ENCODE data around the gene SESN2. TPM values are rescaled to one million over a fixed set of nuclear protein-coding genes. Genes with fewer than 3 reads are reported as not detected.

The SESN2 gene
- total and polyA plus RNA-seq, 5 donors from 2014 or later = 5.0 to 13.9 (median 8.1) TPM

DNA sequence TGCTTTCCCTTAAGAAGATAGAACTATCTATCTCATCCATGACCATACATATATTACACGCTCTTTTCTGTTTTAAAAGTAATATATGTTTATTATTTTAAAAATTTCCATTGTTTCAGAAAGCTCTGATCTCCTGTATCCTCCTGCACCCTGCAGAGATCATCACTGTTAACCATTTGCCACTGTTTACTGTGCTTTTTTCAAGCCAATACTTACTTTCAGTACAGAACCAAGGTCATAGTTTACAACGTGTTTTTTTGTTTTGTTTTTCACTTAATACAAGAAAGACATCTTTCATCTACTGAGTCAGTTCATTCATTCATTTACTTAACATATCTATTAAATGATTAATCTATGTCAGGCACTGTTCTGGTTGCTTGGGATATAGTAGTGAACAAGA lies 10.2 kb downstream of the SESN2 start:
- ATAC-seq (ENCODE audit: low read depth in 2 of 2) (no peak), DNase-seq (no peak)
- Mint-ChIP-seq H3K9me3 (no peaks in the 10 kb centered on the region), H3K4me3 (no peak overlapping the region), H3K27ac (no peak overlapping the region), H3K4me1 (peaks cover 0 to 8% (median 3%) of the 10 kb centered on the region in 4 donors), H3K36me3 (peaks cover 4% of the 10 kb centered on the region), H3K27me3 (no peaks in the 10 kb centered on the region)
- no peaks in the 10 kb centered on the region for H3K27me3 ChIP-seq (ENCODE audit: control insufficient read depth, insufficient read depth, low read length)
- no peaks in the 10 kb centered on the region for H3K9me3 ChIP-seq (ENCODE audit: control insufficient read depth in 2 of 2, low read length in 2 of 2)
- H3K27ac ChIP-seq (ENCODE audit: insufficient read depth, low read length, poor library complexity, severe bottlenecking) = no peak overlapping the region
- H3K36me3 ChIP-seq (ENCODE audit: control insufficient read depth, insufficient read depth, low read length) = peaks cover 11% of the 10 kb centered on the region
- H3K4me3 ChIP-seq (ENCODE audit: low read depth, low read length) = no peak overlapping the region
- H3K4me1 ChIP-seq (ENCODE audit: control insufficient read depth, insufficient read depth, low read length, poor library complexity, severe bottlenecking) = no peaks in the 10 kb centered on the region

DNA sequence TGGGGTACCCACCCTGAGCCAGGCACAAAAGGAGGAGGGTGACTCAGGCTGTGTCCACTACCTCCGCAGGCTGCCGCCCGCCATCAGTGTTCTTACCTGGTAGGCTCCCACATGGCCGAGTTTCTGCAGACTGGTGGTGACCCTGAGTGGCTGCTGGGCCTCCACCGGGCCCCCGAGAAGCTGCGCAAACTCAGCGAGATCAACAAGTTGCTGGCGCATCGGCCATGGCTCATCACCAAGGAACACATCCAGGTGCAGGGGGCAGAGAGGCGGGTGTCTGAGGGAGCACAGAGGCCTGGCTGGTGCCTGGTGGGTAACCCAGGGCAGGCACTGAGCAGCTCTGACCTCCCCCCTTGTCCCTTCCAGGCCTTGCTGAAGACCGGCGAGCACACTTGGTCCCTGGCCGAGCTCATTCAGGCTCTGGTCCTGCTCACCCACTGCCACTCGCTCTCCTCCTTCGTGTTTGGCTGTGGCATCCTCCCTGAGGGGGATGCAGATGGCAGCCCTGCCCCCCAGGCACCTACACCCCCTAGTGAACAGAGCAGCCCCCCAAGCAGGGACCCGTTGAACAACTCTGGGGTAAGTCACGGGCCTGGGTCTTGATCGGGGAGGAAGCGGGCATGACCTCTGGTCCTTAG lies 13.0 kb downstream of the SESN2 start:
- no peaks in the 10 kb centered on the region for H3K9me3 Mint-ChIP-seq
- Histone ChIP-seq H3K4me1 (ENCODE audit: control insufficient read depth, insufficient read depth, low read length, poor library complexity, severe bottlenecking) (no peaks in the 10 kb centered on the region), H3K27me3 (ENCODE audit: control insufficient read depth, insufficient read depth, low read length) (no peaks in the 10 kb centered on the region), H3K4me3 (ENCODE audit: low read depth, low read length) (no peak overlapping the region), H3K9me3 (ENCODE audit: control insufficient read depth in 2 of 2, low read length in 2 of 2) (no peaks in the 10 kb centered on the region), H3K27ac (ENCODE audit: insufficient read depth, low read length, poor library complexity, severe bottlenecking) (no peak overlapping the region), H3K36me3 (ENCODE audit: control insufficient read depth, insufficient read depth, low read length) (peaks cover 15% of the 10 kb centered on the region)
- H3K27ac Mint-ChIP-seq = no peak overlapping the region
- no peak for ATAC-seq (ENCODE audit: low read depth in 2 of 2)
- no peak overlapping the region for H3K4me3 Mint-ChIP-seq
- H3K4me1 Mint-ChIP-seq = peaks cover 0 to 7% (median 0%) of the 10 kb centered on the region in 4 donors
- DNase-seq = no peak
- peaks cover 11% of the 10 kb centered on the region for H3K36me3 Mint-ChIP-seq
- no peaks in the 10 kb centered on the region for H3K27me3 Mint-ChIP-seq

DNA sequence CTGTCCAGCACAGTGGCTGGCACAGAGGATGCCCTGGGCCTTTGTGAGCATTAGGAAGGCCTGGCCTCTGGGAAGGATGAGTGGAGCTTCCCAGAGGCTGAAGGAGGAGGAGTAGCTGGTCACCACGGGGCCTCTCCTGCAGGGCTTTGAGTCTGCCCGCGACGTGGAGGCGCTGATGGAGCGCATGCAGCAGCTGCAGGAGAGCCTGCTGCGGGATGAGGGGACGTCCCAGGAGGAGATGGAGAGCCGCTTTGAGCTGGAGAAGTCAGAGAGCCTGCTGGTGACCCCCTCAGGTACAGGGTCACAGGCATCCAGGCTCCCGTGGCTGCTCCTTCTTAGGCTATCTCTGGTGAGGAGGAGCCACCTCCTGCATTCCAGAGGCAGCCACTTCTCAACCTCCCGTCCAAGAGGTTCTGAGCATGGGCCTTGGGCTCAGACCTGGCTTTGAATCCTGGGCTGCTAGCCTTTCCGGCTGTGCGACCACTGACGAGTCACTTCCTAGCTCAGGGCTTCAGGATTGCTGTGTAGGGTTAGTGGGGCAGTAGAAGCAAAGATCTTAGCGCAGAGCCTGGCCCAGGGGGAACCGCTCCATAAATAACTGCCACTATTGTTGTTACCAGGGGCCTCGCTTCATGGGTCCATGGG lies 14.0 kb downstream of the SESN2 start:
- Histone ChIP-seq H3K4me3 (ENCODE audit: low read depth, low read length) (no peak overlapping the region), H3K9me3 (ENCODE audit: control insufficient read depth in 2 of 2, low read length in 2 of 2) (no peaks in the 10 kb centered on the region), H3K27me3 (ENCODE audit: control insufficient read depth, insufficient read depth, low read length) (no peaks in the 10 kb centered on the region), H3K27ac (ENCODE audit: insufficient read depth, low read length, poor library complexity, severe bottlenecking) (no peak overlapping the region), H3K36me3 (ENCODE audit: control insufficient read depth, insufficient read depth, low read length) (peaks cover 19% of the 10 kb centered on the region), H3K4me1 (ENCODE audit: control insufficient read depth, insufficient read depth, low read length, poor library complexity, severe bottlenecking) (no peaks in the 10 kb centered on the region)
- H3K4me1 Mint-ChIP-seq = peaks cover 0 to 4% (median 2%) of the 10 kb centered on the region in 4 donors
- no peaks in the 10 kb centered on the region for H3K9me3 Mint-ChIP-seq
- no peak overlapping the region for H3K27ac Mint-ChIP-seq
- H3K36me3 Mint-ChIP-seq = peaks cover 18% of the 10 kb centered on the region
- no peak for ATAC-seq (ENCODE audit: low read depth in 2 of 2)
- no peak for DNase-seq
- no peak overlapping the region for H3K4me3 Mint-ChIP-seq
- H3K27me3 Mint-ChIP-seq = no peaks in the 10 kb centered on the region

DNA sequence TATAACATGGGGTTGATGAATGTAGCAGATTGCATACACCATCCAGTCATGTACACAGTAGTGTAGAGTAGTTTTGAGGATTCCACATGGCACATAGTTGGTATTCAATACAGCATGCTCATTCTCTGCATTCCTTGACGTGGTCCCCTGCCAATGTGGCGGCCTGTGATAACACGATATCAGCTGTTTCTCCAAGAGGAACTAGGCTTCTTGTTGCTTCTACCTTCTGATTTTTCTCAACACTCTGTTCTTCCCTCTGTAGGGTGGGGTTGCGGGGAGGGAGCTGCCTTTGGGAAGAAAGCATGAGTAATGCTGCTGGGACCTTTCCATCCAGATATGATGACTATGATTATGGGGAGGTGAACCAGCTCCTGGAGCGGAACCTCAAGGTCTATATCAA lies 19.4 kb downstream of the SESN2 start:
- no peak overlapping the region for H3K4me3 ChIP-seq (ENCODE audit: low read depth, low read length)
- no peaks in the 10 kb centered on the region for H3K27me3 Mint-ChIP-seq
- no peak overlapping the region for H3K27ac Mint-ChIP-seq
- no peaks in the 10 kb centered on the region for H3K27me3 ChIP-seq (ENCODE audit: control insufficient read depth, insufficient read depth, low read length)
- H3K9me3 ChIP-seq (ENCODE audit: control insufficient read depth in 2 of 2, low read length in 2 of 2) = no peaks in the 10 kb centered on the region
- peaks cover 22% of the 10 kb centered on the region for H3K36me3 Mint-ChIP-seq
- H3K4me3 Mint-ChIP-seq = no peak overlapping the region
- no peaks in the 10 kb centered on the region for H3K4me1 ChIP-seq (ENCODE audit: control insufficient read depth, insufficient read depth, low read length, poor library complexity, severe bottlenecking)
- no peak for DNase-seq
- no peak for ATAC-seq (ENCODE audit: low read depth in 2 of 2)
- H3K36me3 ChIP-seq (ENCODE audit: control insufficient read depth, insufficient read depth, low read length) = peaks cover 43% of the 10 kb centered on the region
- no peak overlapping the region for H3K27ac ChIP-seq (ENCODE audit: insufficient read depth, low read length, poor library complexity, severe bottlenecking)
- peaks cover 0 to 4% (median under 1%) of the 10 kb centered on the region in 4 donors for H3K4me1 Mint-ChIP-seq
- peaks cover 0 to 1% (median 0%) of the 10 kb centered on the region in 7 donors for H3K9me3 Mint-ChIP-seq

DNA sequence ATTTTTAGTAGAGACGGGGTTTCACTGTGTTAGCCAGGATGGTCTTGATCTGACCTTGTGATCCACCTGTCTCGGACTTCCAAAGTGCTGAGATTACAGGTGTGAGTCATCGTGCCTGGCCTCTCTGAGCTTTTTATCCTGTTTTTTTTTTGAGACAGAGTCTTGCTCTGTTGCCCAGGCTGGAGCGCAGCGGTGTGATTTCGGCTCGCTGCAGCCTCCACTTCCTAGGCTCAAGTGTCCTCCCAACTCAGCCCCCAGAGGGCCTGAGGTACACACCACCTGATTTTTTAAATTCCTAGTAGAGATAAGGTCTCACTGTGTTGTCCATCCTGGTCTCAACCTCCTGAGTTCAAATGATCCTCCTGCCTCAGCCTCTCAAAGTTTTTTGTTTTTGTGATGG lies 20.4 kb downstream of the SESN2 start:
- peaks cover 37% of the 10 kb centered on the region for H3K36me3 ChIP-seq (ENCODE audit: control insufficient read depth, insufficient read depth, low read length)
- peaks cover 22% of the 10 kb centered on the region for H3K36me3 Mint-ChIP-seq
- no peaks in the 10 kb centered on the region for H3K4me1 ChIP-seq (ENCODE audit: control insufficient read depth, insufficient read depth, low read length, poor library complexity, severe bottlenecking)
- H3K4me3 Mint-ChIP-seq = no peak overlapping the region
- peaks cover 0 to 1% (median 0%) of the 10 kb centered on the region in 7 donors for H3K9me3 Mint-ChIP-seq
- ATAC-seq (ENCODE audit: low read depth in 2 of 2) = no peak
- no peak overlapping the region for H3K27ac ChIP-seq (ENCODE audit: insufficient read depth, low read length, poor library complexity, severe bottlenecking)
- H3K9me3 ChIP-seq (ENCODE audit: control insufficient read depth in 2 of 2, low read length in 2 of 2) = no peaks in the 10 kb centered on the region
- no peak overlapping the region for H3K4me3 ChIP-seq (ENCODE audit: low read depth, low read length)
- no peaks in the 10 kb centered on the region for H3K27me3 ChIP-seq (ENCODE audit: control insufficient read depth, insufficient read depth, low read length)
- DNase-seq = no peak
- peaks cover 0 to 4% (median under 1%) of the 10 kb centered on the region in 4 donors for H3K4me1 Mint-ChIP-seq
- H3K27ac Mint-ChIP-seq = peak overlapping the region in 1 of 3 donors; percentile 14
- no peaks in the 10 kb centered on the region for H3K27me3 Mint-ChIP-seq

DNA sequence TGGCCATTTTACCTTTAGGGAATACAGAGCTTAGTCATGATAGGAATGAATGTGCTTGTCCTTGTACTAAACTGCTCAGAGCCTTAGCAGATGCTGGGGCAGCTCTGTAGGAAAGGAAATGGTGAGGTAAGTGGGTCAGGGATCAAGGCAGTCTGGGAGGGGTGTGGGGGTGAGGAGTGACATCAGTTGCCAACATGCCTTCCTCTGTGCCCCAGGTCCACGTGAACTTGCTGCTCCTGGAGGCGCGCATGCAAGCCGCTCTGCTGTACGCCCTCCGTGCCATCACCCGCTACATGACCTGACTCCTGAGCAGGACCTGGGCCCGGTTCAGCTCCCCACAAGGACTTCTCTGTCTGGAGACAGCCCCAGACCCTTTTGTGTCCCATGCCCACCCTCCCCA lies 21.2 kb downstream of the SESN2 start:
- DNase-seq (no peak), ATAC-seq (ENCODE audit: low read depth in 2 of 2) (no peak)

DNA sequence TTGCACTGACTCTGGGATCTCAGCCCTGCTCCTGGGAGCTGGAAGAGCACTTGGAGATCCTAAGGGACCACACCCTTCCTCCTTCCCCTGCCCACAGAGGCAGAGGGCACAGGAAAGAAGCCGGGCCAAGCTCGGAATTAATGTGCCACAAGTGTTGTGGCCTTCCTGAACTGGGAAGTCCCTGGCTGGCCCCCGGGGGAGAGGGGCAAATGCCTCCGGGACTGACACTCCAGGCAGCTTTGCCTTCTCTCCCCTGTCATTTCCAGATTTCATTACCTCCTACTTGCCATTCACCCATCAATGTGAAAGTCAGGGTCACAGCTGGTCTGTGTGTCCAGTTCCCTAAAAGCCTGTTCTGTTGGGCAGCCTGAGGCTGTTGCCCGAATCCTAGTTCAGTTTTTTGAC lies 21.7 kb downstream of the SESN2 start:
- peaks cover 0 to 4% (median under 1%) of the 10 kb centered on the region in 4 donors for H3K4me1 Mint-ChIP-seq
- ATAC-seq (ENCODE audit: low read depth in 2 of 2) (no peak), DNase-seq (no peak)
- H3K27ac ChIP-seq (ENCODE audit: insufficient read depth, low read length, poor library complexity, severe bottlenecking) = no peak overlapping the region
- peaks cover 35% of the 10 kb centered on the region for H3K36me3 ChIP-seq (ENCODE audit: control insufficient read depth, insufficient read depth, low read length)
- no peaks in the 10 kb centered on the region for H3K9me3 ChIP-seq (ENCODE audit: control insufficient read depth in 2 of 2, low read length in 2 of 2)
- H3K27ac Mint-ChIP-seq = peak overlapping the region in 1 of 3 donors; percentile 86
- no peak overlapping the region for H3K4me3 ChIP-seq (ENCODE audit: low read depth, low read length)
- H3K4me3 Mint-ChIP-seq = no peak overlapping the region
- no peaks in the 10 kb centered on the region for H3K4me1 ChIP-seq (ENCODE audit: control insufficient read depth, insufficient read depth, low read length, poor library complexity, severe bottlenecking)
- peaks cover 15% of the 10 kb centered on the region for H3K36me3 Mint-ChIP-seq
- no peaks in the 10 kb centered on the region for H3K27me3 Mint-ChIP-seq
- no peaks in the 10 kb centered on the region for H3K27me3 ChIP-seq (ENCODE audit: control insufficient read depth, insufficient read depth, low read length)
- H3K9me3 Mint-ChIP-seq = peaks cover 0 to 1% (median 0%) of the 10 kb centered on the region in 7 donors

More for the DNA sequence above, 21.2 kb downstream of the SESN2 start:
- H3K36me3 ChIP-seq (ENCODE audit: control insufficient read depth, insufficient read depth, low read length) = peaks cover 35% of the 10 kb centered on the region
- H3K27ac Mint-ChIP-seq = no peak overlapping the region
- no peak overlapping the region for H3K4me3 Mint-ChIP-seq
- H3K27me3 ChIP-seq (ENCODE audit: control insufficient read depth, insufficient read depth, low read length) = no peaks in the 10 kb centered on the region
- peaks cover 0 to 4% (median 0%) of the 10 kb centered on the region in 4 donors for H3K4me1 Mint-ChIP-seq
- no peaks in the 10 kb centered on the region for H3K9me3 ChIP-seq (ENCODE audit: control insufficient read depth in 2 of 2, low read length in 2 of 2)
- H3K36me3 Mint-ChIP-seq = peaks cover 15% of the 10 kb centered on the region
- H3K4me1 ChIP-seq (ENCODE audit: control insufficient read depth, insufficient read depth, low read length, poor library complexity, severe bottlenecking) = no peaks in the 10 kb centered on the region
- no peak overlapping the region for H3K27ac ChIP-seq (ENCODE audit: insufficient read depth, low read length, poor library complexity, severe bottlenecking)
- H3K9me3 Mint-ChIP-seq = peaks cover 0 to 1% (median 0%) of the 10 kb centered on the region in 7 donors
- H3K4me3 ChIP-seq (ENCODE audit: low read depth, low read length) = no peak overlapping the region
- H3K27me3 Mint-ChIP-seq = no peaks in the 10 kb centered on the region
